HuH-7.5 (cell line): Measurements from ENCODE around the gene MAP4K3.
"Not testable (repeated sequence)": the region's sequence is repeated elsewhere in the genome, so short reads cannot be mapped to it uniquely, and the experiment has no call there.

Source experiments
- DNase-seq: peaks from one replicate; pipeline ENCODE4 v3.0.0; 2011; ENCODE audit warnings: low spot score

Gene MAP4K3

GRCh38 chr2:39370101-39370500 is 67.0 kb downstream of the MAP4K3 start:
- no peak for DNase-seq

- no peak for DNase-seq
Measured at GRCh38 chr2:39368846-39369245, 68.2 kb downstream of the MAP4K3 start.

DNA sequence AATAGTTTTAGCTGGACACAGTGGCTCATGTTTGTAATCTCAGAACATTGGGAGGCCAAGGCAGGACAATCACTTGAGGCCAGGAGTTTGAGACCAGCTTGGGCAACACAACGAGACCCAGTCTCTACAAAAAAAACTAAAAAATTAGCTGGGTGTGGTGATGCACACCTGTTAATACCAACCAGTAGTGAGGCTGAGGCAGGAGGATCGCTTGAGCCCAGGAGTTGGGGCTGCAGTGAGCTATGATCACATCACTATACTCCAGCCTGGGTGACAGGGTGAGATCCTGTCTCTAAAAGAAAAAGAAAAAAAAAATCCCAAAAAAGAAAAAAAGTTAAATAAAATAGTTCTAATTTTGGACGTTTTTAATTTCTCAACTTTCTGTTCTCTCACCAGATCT is 68.7 kb downstream of the MAP4K3 start:
- no peak for DNase-seq

DNA sequence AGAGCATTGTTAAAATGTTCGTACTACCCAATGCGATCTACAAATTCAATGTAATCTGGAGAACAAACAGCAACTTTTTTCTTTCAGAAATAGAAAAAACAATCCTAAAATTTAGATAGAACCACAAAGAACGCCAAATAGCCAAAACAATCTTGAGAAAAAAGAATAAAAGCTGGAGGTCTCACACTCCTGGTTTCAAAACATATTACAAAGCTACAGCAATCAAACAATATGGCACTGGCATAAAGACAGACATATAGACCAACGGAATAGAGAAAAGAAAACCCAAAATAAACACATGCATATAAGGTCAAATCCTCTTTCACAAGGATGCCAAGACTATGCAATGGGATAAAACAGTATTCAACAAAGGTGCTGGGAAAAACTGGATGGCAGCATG is 74.5 kb downstream of the MAP4K3 start:
- DNase-seq: no peak

GRCh38 chr2:39361511-39361910 is 75.6 kb downstream of the MAP4K3 start:
- no peak for DNase-seq

- DNase-seq: not testable (repeated sequence)
Measured at GRCh38 chr2:39360342-39360741, 76.7 kb downstream of the MAP4K3 start.

GRCh38 chr2:39359453-39360038 is 77.5 kb downstream of the MAP4K3 start:
- DNase-seq: no peak

DNA sequence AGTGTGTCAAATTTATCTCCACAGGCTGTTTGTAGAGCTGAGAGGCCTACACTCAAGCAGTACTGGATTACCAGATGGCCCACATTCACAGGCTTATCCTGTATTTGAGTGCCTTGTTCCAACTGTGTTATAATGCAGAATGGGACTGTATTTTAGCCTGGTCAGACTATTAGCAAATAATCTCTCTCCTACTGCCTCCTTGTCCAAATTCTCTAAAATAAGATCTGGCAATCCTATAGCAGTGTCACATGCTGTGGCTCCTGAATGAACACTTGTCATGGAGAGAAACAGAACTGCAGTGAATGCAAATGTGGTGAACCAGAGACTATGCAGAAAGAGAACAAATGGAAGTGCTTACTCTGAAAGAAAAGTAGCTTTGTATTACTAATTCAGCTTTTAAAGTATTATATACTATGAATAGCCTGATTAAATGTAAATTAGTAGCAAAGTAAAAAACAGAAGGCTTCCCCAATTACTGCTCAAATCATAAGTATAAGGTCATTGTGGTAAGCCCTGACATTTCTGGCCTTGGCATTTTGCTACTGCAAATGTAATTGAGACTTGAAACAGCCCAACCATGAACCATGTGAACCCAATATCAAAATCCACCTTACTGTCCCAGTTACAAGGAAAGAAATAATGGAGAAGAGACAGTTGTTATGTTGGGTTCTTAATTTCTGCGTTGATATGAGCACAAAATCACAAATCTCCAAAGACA is 80.0 kb downstream of the MAP4K3 start:
- DNase-seq: no peak

- no peak for DNase-seq
Measured at GRCh38 chr2:39350658-39351057, 86.4 kb downstream of the MAP4K3 start.

- DNase-seq: no peak
Measured at GRCh38 chr2:39338502-39338901, 98.6 kb downstream of the MAP4K3 start.

GRCh38 chr2:39335930-39336329 is 101.2 kb downstream of the MAP4K3 start:
- DNase-seq: no peak

- no peak for DNase-seq
Measured at GRCh38 chr2:39334978-39335377, 102.1 kb downstream of the MAP4K3 start.

- DNase-seq: no peak
Measured at GRCh38 chr2:39334529-39334928, 102.6 kb downstream of the MAP4K3 start.

GRCh38 chr2:39326644-39327043 is 110.4 kb downstream of the MAP4K3 start:
- DNase-seq: no peak

- no peak for DNase-seq
Measured at GRCh38 chr2:39325966-39326365, 111.1 kb downstream of the MAP4K3 start.

DNA sequence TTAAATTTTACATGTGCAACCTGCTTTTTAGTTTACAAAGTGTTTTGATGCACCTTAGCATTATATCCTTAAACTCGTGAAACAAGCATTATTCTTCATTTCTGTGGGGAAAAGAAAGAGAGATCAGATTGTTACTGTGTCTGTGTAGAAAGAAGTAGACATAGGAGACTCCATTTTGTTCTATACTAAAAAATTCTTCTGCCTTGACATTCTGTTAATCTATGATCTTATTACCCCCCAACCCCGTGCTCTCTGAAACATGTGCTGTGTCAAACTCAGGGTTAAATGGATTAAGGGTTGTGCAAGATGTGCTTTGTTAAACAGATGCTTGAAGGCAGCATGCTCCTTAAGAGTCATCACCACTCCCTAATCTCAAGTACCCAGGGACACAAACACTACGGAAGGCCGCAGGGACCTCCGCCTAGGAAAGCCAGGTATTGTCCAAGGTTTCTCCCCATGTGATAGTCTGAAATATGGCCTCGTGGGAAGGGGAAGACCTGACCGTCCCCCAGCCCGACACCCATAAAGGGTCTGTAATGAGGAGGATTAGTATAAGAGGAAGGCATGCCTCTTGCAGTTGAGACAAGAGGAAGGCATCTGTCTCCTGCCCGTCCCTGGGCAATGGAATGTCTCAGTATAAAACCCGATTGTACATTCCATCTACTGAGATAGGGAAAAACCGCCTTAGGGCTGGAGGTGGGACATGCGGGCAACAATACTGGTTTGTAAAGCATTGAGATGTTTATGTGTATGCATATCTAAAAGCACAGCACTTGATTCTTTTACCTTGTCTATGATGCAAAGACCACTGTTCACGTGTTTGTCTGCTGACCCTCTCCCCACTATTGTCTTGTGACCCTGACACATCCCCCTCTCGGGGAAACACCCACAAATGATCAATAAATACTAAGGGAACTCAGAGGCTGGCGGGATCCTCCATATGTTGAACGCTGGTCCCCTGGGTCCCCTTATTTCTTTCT is 115.7 kb downstream of the MAP4K3 start:
- DNase-seq: not testable (repeated sequence)

- no peak for DNase-seq
Measured at GRCh38 chr2:39320162-39320561, 116.9 kb downstream of the MAP4K3 start.

- DNase-seq: no peak
Measured at GRCh38 chr2:39313575-39313974, 123.5 kb downstream of the MAP4K3 start.

GRCh38 chr2:39311469-39311868 is 125.6 kb downstream of the MAP4K3 start:
- DNase-seq: no peak

DNA sequence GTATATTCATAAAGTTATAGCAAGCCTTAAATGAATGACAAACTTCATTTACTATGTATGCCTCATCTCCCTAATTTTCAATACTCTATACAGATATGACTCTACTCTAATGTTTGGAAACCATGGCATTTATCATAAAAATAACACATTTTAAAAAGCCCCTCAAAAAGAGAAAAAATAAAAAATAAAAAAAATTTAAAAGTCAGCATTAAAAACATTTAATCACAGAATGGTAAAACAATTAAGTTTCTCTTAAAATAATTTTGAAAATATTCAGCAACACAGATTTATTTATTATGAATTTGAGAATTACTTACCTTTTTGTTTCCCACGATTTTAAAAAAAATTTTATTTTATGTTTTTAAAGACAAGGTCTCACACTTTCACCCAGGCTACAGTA is 128.3 kb downstream of the MAP4K3 start:
- DNase-seq: no peak

DNA sequence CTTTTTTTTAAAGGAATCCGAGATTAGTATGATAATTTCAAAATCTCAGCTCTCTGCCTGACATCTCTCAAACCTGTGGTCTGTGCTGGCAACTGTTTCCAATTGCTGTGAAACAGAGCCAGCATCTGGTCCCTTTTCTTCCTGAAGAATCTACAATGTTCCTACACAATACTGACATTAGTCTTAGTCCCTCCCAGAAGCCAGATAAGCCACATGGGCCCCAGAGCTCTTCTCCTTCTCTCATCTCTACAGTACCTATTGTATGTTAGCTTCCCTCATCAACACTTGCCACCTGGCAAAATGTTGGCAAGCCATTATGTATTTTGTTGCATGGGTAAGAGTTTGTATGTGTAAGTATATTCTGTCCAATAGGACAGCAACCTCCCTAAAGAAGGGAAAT is 130.5 kb downstream of the MAP4K3 start:
- DNase-seq: no peak

- DNase-seq: no peak
Measured at GRCh38 chr2:39304729-39305128, 132.4 kb downstream of the MAP4K3 start.

DNA sequence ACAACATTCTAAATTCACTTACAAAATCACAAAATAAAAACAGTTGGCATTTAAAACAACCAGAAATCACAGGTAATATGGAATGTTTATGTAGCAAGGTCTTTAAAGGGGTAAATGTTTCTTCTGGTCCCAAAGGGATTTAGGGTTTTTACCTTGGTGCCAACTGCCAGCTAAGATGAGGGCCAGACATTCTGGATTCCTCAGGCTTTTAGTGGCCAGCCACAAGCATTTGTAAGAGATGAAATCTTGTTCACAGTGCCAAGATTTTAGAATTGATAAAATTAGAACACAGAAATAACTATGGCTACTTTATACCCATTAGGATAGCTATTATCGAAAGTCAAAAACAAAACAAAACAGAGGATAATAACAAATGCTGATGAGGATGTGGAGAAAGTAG is 132.9 kb downstream of the MAP4K3 start:
- no peak for DNase-seq
